ENCODE results near the gene TBC1D2B. TPM values are rescaled to one million over a fixed set of nuclear protein-coding genes. Genes with fewer than 3 reads are reported as not detected.

The TBC1D2B gene
- total RNA-seq, 1 experiment from 2014 or later = 17.6 TPM

DNA sequence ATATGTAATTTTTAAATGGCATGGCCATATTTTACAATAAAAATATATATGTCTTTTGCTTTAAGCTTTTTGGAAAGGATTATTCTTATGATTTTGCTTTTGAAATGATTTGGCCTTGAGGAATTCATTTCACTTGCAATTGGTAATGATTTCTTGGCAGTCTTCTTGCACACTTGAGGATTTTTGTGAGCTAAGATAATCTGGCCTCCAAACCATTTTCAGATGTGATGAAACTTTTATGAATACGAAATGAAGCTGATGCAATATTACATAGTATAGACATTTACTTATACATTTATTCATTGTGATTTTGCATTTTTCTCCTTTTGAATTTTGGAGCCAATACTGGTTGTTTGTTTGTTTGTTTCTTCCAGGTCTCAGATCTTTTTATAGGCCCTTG, 8.4 kb upstream of the TBC1D2B start:
- Histone ChIP-seq H3K4me2 (ENCODE audit: insufficient read depth, insufficient read length, low read length) (no peak overlapping the region), H3K9me3 (ENCODE audit: control insufficient read depth, low read depth, low read length) (no peaks in the 10 kb centered on the region), H2BK5ac (ENCODE audit: insufficient read length, low read length) (no peak overlapping the region), H2BK120ac (ENCODE audit: low read depth, low read length, poor library complexity, severe bottlenecking) (no peak overlapping the region), H4K5ac (ENCODE audit: insufficient read length, low read depth, low read length) (no peak overlapping the region), H3K56ac (ENCODE audit: insufficient read length, low read depth, low read length) (no peak overlapping the region), H3K79me1 (ENCODE audit: insufficient read depth, low read depth, low read length, poor library complexity, severe bottlenecking) (no peaks in the 10 kb centered on the region), H3K14ac (ENCODE audit: insufficient read depth, low read length) (no peak overlapping the region), H4K8ac (replicated peaks; ENCODE audit: insufficient read length, low read depth, low read length) (no peak overlapping the region), H3K23ac (ENCODE audit: insufficient read length, low read depth, low read length) (no peak overlapping the region), H3K18ac (ENCODE audit: insufficient read length, low read depth, low read length) (no peak overlapping the region), H3K27me3 (ENCODE audit: insufficient read depth, low read length) (no peaks in the 10 kb centered on the region), H3K27ac (ENCODE audit: insufficient read length, low read depth, low read length) (no peak overlapping the region), H2AFZ (ENCODE audit: low read length) (no peak overlapping the region), H3K79me2 (ENCODE audit: insufficient read depth, low read length) (no peaks in the 10 kb centered on the region), H2BK20ac (ENCODE audit: low read depth, low read length, poor library complexity, severe bottlenecking) (no peak overlapping the region), H3K23me2 (ENCODE audit: insufficient read length, low read depth, low read length, poor library complexity, severe bottlenecking) (no peaks in the 10 kb centered on the region), H2AK5ac (ENCODE audit: insufficient read length, low read length) (no peak overlapping the region), H3T11ph (ENCODE audit: low read length) (no peak overlapping the region), H2BK12ac (ENCODE audit: insufficient read length, low read depth, low read length) (no peak overlapping the region), H2BK15ac (ENCODE audit: low read depth, low read length) (no peak overlapping the region), H4K91ac (ENCODE audit: insufficient read length, low read depth, low read length) (no peak overlapping the region), H4K20me1 (ENCODE audit: control insufficient read depth, insufficient read depth, insufficient read length) (no peaks in the 10 kb centered on the region), H3K9ac (ENCODE audit: extremely low read depth, insufficient read length, low read length) (no peak overlapping the region), H3K4me1 (ENCODE audit: insufficient read depth, low read length) (no peaks in the 10 kb centered on the region), H3K4ac (ENCODE audit: low read depth, low read length) (no peak overlapping the region)
- DNase-seq = no peak
- Mint-ChIP-seq H3K36me3 (ENCODE audit: insufficient read depth in 1 of 3, low read depth in 3 of 3) (no peaks in the 10 kb centered on the region), H3K4me3 (no peak overlapping the region), H3K4me1 (peaks cover 9 to 11% of the 10 kb centered on the region in 2 experiments), H3K27ac (no peak overlapping the region), H3K27me3 (ENCODE audit: low read depth) (peaks cover 11% of the 10 kb centered on the region), H3K9me3 (peaks cover 0 to 3% of the 10 kb centered on the region in 2 experiments; a peak in 1 of 5 replicates)
- WGBS (ENCODE audit: extremely low coverage, insufficient read length, low lambda C conversion rate) = no CpG with 5 or more reads among the region's 1 CpG
- TF ChIP-seq, protein P1, sequence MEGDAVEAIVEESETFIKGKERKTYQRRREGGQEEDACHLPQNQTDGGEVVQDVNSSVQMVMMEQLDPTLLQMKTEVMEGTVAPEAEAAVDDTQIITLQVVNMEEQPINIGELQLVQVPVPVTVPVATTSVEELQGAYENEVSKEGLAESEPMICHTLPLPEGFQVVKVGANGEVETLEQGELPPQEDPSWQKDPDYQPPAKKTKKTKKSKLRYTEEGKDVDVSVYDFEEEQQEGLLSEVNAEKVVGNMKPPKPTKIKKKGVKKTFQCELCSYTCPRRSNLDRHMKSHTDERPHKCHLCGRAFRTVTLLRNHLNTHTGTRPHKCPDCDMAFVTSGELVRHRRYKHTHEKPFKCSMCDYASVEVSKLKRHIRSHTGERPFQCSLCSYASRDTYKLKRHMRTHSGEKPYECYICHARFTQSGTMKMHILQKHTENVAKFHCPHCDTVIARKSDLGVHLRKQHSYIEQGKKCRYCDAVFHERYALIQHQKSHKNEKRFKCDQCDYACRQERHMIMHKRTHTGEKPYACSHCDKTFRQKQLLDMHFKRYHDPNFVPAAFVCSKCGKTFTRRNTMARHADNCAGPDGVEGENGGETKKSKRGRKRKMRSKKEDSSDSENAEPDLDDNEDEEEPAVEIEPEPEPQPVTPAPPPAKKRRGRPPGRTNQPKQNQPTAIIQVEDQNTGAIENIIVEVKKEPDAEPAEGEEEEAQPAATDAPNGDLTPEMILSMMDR (conservative IDR thresholded peaks at IDR 0.05) = no peak

Data from H9 (cell line).